GM12891 (cell line): ENCODE data around the gene SLC35F2.

Experiments used
- POLR2A ChIP-seq: IDR thresholded peaks from 2 replicates; pipeline ENCODE4 v1.6.1; 2011; ENCODE audit warnings: low read depth, low read length, control low read depth
- POLR2AphosphoS5 ChIP-seq: IDR thresholded peaks from 2 replicates; pipeline ENCODE4 v1.6.1; 2011; ENCODE audit warnings: low read depth, low read length, control low read depth
- POU2F2 ChIP-seq: IDR thresholded peaks from 2 replicates; pipeline ENCODE4 v1.6.1; 2011; ENCODE audit warnings: low read depth, mild to moderate bottlenecking, control low read depth, low read length, moderate library complexity
- SPI1 ChIP-seq: IDR thresholded peaks from 2 replicates; pipeline ENCODE4 v1.6.1; 2011; ENCODE audit warnings: low read depth, low read length, control low read depth
- TAF1 ChIP-seq: IDR thresholded peaks from 2 replicates; pipeline ENCODE4 v1.6.1; 2011; ENCODE audit warnings: low read depth, low read length, control low read depth

GRCh38 chr11:107744736-107745135 is 113.9 kb downstream of the SLC35F2 start:
- TF ChIP-seq POLR2AphosphoS5 (no peak), POLR2A (no peak), TAF1 (no peak), POU2F2 (no peak), SPI1 (no peak)
